AG04449 (cell line): ENCODE data around the gene TRDN.

Source experiments
- CTCF ChIA-PET: fragments of 350-600 bp; formaldehyde crosslinking; extraction: SDS; loops from one replicate; lab custom pipeline; 2021; ENCODE audit warnings: antibody characterized with exemption; lab: Yijun Ruan, JAX
- POLR2A ChIA-PET: fragments of 400-600, 350-600 bp; formaldehyde crosslinking; extraction: SDS; loops from one replicate; lab custom pipeline; 2020; ENCODE audit warnings: antibody characterized with exemption, inconsistent platforms; lab: Yijun Ruan, JAX
- DNase-seq: peaks from one replicate; pipeline ENCODE4 v3.0.0-alpha.2; 2010; ENCODE audit warnings: low read depth, low spot score
- H3K4me3 ChIP-seq: 2 replicates; pipeline ENCODE4 v1.5.1; 2011; ENCODE audit warnings: low read depth, mild to moderate bottlenecking, control low read depth, low read length
- TF ChIP-seq, protein P1 (sequence below): IDR thresholded peaks from one replicate; pipeline ENCODE4 v1.5.1; 2011; ENCODE audit warnings: mild to moderate bottlenecking, moderate library complexity, low read length, control low read depth, inconsistent platforms; ENCODE audit not compliant: insufficient read depth; ENCODE audit errors: missing control alignments

TRDN gene

DNA sequence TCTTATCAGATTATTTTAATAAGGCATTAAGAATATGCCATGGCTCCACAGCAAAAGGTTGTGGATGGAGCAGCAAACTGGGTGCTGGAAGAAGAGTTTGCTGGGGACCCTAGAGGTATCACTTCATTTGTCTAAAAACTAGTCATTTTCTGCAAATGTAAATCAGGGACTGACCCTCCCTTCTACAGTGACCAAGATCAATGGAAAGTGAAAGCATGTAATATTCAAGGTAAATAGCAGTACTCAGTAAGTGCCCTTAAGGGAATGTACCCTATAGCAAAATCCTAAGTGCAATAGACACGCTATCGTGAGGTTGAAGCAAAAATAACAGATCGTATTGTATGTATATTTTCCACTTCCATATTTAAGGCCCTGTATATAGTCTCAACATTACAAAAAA lies 38.7 kb downstream of the TRDN start:
- no peak overlapping the region for H3K4me3 ChIP-seq
- no peak for DNase-seq
- ChIA-PET POLR2A (no interaction called here), CTCF (no interaction called here)
- TF ChIP-seq, protein P1, sequence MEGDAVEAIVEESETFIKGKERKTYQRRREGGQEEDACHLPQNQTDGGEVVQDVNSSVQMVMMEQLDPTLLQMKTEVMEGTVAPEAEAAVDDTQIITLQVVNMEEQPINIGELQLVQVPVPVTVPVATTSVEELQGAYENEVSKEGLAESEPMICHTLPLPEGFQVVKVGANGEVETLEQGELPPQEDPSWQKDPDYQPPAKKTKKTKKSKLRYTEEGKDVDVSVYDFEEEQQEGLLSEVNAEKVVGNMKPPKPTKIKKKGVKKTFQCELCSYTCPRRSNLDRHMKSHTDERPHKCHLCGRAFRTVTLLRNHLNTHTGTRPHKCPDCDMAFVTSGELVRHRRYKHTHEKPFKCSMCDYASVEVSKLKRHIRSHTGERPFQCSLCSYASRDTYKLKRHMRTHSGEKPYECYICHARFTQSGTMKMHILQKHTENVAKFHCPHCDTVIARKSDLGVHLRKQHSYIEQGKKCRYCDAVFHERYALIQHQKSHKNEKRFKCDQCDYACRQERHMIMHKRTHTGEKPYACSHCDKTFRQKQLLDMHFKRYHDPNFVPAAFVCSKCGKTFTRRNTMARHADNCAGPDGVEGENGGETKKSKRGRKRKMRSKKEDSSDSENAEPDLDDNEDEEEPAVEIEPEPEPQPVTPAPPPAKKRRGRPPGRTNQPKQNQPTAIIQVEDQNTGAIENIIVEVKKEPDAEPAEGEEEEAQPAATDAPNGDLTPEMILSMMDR = no peak

DNA sequence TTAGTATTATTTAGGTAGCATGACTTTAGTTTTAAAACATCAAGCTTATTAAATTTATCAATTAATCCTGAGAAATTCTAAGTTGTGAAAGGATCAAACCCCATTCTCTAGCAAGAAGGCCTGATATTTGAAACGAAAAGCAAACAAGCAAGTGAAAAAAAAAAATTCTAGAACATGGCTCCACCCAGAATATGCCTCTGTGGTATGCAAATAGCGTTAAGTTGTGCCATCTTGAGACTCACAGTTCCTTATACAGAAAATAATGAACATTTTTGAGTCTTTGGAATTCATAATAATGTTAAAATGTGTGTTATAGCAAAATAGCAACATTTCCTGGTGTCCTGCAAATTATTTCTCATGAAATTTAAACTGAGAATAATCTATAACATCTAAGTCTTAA lies 42.0 kb downstream of the TRDN start:
- DNase-seq = no peak
- no peak overlapping the region for H3K4me3 ChIP-seq
- TF ChIP-seq, protein P1 = no peak
- ChIA-PET POLR2A (no interaction called here), CTCF (no interaction called here)

DNA sequence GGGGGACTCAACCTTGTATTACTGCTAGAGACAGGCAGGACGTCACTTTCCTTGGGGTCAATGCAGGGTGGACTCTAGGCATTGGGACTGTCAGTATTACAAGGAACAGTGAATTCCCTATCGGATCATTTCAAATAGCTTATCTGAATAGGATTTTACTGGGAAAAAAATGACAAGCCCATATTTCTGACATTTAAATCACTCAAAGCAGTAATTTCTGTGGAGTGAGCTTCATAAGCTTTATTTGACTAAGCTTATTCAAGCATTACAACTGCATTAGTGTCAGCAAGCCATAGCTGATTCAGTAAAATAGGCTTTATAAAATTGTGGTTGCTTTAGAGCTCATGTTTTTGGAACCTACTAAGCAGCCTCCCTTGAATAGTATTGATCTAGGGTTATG lies 44.3 kb downstream of the TRDN start:
- TF ChIP-seq, protein P1 = no peak
- POLR2A ChIA-PET = no interaction called here
- CTCF ChIA-PET = no interaction called here
- DNase-seq = no peak
- no peak overlapping the region for H3K4me3 ChIP-seq

DNA sequence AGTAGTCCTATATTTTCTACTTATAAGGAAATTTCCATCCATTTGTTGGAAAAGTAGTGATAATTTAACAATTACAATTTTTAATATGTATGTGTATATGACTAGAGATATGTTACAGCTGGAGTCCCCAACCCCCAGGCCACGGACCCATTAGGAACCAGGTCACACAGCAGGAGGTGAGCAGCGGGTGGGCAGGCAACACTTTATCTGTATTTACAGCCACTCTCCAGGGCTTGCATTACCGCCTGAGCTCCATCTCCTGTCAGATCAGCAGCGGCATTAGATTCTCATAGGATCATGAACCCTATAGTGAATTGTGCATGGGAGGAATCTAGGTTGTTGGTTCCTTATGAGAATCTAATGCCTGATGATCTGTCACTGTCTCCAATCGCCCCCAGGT lies 46.8 kb downstream of the TRDN start:
- no peak for DNase-seq
- ChIA-PET POLR2A (no interaction called here), CTCF (no interaction called here)
- no peak overlapping the region for H3K4me3 ChIP-seq
- TF ChIP-seq, protein P1 = no peak

DNA sequence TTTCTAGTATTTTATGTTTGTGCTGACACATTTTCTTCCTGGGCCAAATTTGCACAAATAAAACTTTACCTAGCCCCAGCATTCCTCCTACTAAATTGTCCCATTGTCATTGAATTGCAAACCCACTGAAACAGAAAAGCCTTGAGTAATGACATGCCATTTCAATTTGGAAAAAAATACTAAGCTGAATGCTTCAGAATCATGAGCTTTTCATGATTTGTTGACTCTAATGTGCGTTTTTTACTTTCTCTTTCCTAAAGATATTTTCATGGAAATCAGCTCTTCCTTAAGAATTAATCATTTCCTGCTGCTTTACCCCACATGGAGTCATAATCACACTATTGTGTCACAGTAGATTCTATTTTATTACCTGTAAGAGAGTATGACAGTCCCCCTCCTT lies 47.4 kb downstream of the TRDN start:
- H3K4me3 ChIP-seq = no peak overlapping the region
- no peak for DNase-seq
- TF ChIP-seq, protein P1 = no peak
- ChIA-PET CTCF (no interaction called here), POLR2A (no interaction called here)

DNA sequence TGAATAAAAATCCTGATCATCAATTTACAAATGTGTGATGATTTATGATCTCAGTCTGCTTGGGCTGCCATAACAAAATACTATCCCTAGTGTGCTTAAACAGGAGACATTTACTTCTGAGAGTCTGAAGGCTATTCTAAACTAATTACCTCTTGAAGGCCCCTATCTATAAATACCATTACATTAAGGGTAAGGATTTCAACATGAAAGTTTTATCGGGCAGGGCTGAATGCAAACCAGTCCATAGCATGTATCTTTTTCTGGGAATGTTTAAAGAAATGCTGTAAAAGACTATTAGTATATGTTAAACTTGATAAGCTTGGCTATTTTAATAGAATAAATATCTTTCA lies 48.2 kb downstream of the TRDN start:
- no peak for DNase-seq
- H3K4me3 ChIP-seq = no peak overlapping the region
- TF ChIP-seq, protein P1 = no peak
- CTCF ChIA-PET = no interaction called here
- POLR2A ChIA-PET = no interaction called here
